ENCODE results near the gene SLC22A12. TPM values are rescaled to one million over a fixed set of nuclear protein-coding genes. Genes with fewer than 3 reads are reported as not detected.
A peak's percentile ranks its signal among the peaks of the same experiment; 100 is the strongest.

The SLC22A12 gene
- total RNA-seq, 1 donor from 2014 or later = not detected

DNA sequence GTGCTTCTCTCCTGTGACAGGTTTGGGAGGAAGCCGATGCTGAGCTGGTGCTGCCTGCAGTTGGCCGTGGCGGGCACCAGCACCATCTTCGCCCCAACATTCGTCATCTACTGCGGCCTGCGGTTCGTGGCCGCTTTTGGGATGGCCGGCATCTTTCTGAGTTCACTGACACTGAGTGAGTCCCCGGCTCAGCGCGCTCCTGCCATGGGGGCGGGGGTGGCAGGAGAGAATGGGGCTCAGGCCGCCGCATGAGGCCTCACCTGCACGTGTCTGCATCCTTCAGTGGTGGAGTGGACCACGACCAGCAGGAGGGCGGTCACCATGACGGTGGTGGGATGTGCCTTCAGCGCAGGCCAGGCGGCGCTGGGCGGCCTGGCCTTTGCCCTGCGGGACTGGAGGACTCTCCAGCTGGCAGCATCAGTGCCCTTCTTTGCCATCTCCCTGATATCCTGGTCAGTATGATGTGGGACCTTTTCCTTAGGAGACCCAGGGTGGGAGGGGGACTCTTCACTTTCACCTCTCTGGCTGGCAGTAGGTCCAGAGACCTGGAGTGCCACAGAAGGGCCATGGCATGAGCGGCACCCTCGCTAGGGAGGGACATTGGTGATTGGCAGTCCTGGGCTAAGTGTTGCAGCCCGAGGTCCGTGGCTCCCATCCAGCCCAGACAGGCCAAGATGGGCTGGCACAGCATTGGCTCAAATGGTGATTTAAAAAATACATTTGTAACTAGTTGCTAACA is 28.9 kb upstream of the SLC22A12 start:
- ATAC-seq (ENCODE audit: poor library complexity) = no peak
- intact Hi-C loops (cut with DNase I) = no loop called here
- DNase-seq = no peak

DNA sequence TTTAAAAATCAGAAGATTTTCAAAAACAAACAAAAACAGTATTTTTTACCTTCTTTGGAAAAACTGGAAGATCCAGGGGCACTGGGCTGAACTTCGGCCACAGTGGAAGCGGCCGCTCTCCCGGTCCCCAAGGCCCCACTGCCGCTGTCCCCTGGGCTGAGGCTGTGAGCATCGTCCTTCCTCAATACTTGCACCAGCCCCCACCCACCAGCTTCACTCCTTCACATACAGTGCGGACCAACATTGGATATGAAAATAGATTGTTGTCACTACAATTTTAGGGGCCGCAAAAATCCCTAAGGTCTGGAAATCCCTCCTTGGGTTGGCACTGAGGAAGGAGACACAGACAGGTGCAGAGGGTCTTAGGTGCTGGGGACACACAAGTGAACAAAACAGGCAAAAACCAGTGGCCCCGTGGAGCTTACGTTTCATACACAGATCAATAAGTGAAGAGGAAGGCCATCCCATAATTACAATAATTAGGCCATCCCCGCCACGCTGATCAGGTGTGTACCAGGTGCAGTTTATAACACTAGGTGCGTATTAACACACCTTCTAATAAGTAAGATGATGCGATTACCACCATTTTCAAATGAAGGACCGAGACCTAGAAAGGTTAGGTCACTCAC is 28.2 kb upstream of the SLC22A12 start:
- ATAC-seq (ENCODE audit: poor library complexity) (no peak), DNase-seq (no peak)
- intact Hi-C loops (cut with DNase I) = no loop called here

DNA sequence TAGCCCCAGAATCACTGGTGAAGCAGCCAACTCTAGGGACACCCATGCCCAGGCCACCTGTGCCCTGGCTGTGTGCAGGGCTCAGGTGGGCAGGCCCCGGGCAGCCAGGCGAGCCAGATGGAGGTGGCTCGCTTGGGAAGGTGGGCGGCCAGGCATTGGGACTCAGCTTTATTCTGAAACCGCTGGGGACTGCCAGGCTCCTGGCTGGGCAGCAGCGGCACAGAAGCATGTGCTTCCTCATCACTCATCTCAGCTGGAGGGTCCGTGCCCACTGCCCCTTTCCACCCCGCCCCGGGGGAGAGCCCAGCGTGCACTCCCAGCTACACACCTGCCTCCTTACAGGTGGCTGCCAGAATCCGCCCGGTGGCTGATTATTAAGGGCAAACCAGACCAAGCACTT is 27.1 kb upstream of the SLC22A12 start:
- ATAC-seq (ENCODE audit: poor library complexity) (no peak), DNase-seq (no peak)
- intact Hi-C loops (cut with DNase I) = no loop called here

DNA sequence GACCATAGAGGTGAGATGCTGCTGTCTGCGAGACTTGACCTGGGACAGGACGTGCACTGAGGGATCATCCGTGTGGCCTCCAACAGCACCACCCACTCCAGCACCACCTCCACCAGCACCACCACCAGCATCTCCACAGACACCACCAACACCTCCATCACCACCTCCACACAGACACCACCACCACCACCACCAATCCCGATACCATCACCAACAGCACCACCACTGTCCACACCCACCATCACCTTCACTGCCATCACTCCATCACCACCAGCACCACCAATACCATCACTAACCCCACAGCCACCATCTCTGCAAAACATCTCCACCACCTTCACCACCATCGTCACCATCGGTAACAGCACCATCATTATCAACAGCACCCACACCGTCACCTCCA is 26.6 kb upstream of the SLC22A12 start:
- intact Hi-C loops (cut with DNase I) = no loop called here
- DNase-seq (no peak), ATAC-seq (ENCODE audit: poor library complexity) (no peak)

DNA sequence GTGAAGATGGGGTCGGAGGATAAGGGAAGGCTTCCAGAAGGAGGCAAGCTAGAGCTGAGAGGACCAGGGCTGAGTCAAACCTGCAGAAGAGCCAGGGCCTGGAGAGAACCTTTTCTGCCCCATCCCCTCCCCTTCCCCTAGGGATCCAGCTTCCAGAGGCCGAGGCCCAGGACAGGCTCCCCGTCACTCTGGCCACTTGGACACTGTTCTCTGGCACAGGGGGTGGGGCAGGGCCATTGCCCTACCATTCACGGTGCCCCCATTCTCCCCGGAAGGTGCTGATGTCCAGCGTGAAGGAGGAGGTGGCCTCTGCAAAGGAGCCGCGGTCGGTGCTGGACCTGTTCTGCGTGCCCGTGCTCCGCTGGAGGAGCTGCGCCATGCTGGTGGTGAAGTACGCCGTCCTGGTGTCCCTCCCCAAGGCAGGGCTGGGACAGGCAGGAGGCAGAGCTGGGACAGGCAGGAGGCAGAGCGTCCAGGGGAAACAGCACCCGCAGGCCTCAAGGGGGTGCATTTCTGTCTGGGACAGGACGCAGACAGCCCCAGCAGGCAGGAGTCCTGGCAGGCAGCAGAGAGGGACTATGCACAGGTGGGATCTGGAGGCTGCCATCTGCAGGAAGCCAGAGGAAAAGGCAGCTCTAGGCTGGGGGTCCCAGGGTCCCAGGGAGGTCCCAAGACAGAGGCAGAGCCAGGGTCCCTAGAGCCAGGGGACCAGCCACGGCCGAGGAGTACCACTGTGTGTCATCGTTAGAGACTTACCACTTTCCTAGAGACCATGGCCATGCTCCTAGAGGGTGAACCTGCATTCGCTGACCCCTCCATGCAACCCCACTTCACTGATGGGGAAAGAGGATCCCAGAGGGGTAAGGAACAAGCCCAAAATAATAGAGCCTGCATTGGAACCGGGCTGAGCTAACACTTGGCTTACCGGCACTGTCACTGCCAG is 25.8 kb upstream of the SLC22A12 start:
- no peak for DNase-seq
- no peak for ATAC-seq (ENCODE audit: poor library complexity)
- intact Hi-C loops (cut with DNase I) = no loop called here

DNA sequence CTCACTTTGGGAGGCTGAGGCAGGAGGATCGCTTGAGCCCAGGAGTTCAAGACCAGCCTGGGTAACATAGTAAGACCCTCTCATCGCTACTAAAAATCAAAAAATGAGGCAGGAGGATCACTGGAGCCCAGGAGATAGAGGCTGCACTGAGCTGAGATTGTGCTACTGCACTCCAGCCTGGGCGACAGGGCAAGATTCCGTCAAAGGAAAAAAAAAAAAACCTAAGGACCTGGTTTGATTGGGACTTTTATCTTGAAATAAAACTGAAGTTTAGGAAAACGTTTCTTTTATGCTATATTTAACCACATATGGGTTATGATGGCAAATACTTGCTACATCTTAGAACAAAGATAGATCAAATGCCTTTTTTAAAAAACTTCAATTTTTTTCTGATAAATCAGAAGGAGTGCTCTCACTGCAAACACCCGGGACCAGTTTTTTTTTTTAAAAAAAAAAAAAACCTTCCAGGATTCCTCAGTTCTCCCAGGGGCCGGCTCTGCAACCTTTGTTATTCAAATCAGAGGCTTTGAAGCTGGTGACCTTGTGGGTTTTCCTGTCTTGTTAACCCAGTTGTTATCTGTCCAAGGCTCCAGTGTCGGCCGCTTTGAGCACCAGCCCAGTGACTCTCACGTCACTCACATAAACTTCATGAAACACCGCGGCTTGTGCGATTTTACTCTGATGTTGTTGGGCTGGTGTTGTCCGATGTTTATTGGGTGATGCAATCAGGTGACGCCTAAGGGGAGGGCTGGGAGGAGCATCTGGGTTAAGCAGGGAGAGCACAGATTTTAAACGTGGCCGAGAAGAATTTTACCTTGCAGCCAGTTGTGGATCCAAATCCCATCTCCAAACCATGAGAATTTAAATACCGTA is 24.7 kb upstream of the SLC22A12 start:
- peak; percentile 79 for ATAC-seq (ENCODE audit: poor library complexity)
- intact Hi-C loops (cut with DNase I) = no loop called here
- DNase-seq = no peak

DNA sequence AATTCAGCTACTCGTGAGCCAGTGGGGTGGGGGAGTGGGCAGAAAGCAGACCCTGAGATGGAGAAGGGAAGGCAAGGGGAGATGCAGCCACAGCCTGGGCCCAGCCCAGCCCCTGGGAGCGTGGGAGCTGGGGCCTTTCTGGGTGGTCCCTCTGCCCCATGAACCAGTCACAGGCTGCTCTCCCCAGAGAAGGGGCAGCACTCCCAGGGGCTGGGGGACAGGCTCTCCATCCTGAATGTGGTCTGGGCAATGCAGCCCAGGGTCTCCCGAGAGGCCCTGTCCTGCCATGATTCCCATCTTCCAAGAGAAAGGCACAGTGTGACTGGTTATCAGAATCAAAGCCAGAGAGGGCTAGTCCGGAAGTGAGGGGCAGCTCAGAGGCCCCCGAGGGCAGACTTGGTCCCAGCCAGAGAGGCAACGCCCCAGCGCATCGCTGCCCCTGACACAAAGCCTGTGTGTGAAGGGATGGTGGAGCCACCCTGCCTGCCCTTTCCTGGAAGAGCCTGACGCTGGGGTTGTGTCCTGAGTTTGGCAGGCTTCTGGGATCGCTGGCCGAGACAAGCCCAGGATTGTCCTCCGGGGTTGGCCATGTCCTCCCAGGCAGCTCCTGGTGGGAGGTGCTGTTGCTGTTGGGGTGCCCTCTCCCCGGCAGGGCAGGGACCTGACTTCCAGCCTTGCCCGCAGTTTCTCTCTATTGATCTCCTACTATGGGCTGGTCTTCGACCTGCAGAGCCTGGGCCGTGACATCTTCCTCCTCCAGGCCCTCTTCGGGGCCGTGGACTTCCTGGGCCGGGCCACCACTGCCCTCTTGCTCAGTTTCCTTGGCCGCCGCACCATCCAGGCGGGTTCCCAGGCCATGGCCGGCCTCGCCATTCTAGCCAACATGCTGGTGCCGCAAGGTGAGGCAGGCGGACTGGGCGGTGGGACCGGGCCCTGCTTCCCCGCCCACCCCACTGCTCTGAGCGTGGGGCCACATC is 23.8 kb upstream of the SLC22A12 start:
- ATAC-seq (ENCODE audit: poor library complexity) (peak; percentile 13), DNase-seq (no peak)
- intact Hi-C loops (cut with DNase I) = no loop called here

DNA sequence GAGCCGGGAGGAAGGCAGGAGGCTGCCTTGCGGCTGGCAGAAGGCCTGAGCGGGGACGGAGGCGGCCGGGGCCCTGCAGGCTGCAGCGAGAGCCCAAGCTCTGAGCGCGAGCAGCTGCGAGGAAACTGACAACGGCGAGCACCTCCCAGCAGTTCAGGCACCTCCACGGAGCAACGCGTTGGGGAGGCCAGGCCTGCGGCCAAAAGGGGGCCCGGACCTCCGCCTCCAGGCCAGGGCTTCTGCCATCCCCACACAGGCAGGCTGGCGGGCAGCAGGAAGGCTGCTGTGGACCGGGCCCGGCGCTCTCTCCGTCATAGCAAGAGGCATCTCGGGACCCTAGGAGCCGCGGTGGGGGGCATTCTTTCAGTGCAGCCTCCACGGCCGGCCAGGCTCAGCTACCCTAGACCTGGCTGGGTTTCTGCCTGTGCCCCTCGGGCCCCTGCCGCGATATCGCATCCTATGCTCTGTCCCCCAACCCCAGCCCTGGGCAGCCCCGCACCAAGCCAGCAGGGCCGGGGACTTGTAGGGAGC is 22.9 kb upstream of the SLC22A12 start:
- no peak for DNase-seq
- intact Hi-C loops (cut with DNase I) = no loop called here
- ATAC-seq (ENCODE audit: poor library complexity) = no peak

DNA sequence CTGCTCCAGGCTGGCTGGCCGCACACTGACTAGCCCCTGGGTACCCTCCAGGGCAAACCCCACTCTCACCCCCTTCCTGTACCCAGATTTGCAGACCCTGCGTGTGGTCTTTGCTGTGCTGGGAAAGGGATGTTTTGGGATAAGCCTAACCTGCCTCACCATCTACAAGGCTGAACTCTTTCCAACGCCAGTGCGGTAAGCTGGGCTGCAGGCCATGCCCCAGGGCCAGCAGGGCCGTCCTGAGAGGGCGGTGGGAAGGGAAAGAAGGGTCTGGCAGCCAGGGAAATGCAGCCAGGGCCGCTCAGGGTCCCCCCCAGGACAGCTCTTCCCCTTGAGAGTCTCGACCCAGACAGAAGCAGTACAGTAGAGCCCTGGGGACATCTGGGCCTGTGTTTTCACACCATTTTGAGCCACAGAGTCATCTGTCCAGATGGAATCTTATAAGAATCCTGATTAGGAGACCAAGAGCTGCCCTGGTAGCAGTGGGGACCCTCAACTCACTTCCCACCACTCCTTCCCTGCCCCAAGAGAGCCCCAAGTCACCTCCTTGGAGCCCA is 22.4 kb upstream of the SLC22A12 start:
- ATAC-seq (ENCODE audit: poor library complexity) (no peak), DNase-seq (no peak)
- intact Hi-C loops (cut with DNase I) = no loop called here

DNA sequence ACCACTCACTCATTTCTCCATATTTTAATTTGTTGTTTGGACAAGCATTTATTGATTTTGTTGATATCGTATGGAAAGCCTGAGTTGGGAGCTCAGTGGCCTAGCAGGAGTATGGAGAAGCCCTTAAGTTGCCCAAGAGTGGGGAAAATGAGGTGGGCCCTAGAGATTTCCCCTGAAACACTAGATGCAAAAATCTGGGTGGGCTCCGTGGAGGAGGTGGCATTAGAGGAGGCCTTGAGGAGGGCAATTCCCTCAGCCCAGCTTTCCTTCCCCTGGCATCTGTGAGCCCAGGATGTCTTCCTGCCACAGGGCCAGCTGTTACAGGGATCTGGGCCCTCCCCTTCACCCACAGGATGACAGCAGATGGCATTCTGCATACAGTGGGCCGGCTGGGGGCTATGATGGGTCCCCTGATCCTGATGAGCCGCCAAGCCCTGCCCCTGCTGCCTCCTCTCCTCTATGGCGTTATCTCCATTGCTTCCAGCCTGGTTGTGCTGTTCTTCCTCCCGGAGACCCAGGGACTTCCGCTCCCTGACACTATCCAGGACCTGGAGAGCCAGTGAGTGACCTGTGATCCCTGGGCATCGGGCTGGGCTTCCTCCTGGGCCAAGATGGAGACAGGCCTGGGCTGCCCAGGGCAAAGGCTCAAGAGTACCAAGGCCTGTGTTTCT is 21.6 kb upstream of the SLC22A12 start:
- no peak for DNase-seq

DNA sequence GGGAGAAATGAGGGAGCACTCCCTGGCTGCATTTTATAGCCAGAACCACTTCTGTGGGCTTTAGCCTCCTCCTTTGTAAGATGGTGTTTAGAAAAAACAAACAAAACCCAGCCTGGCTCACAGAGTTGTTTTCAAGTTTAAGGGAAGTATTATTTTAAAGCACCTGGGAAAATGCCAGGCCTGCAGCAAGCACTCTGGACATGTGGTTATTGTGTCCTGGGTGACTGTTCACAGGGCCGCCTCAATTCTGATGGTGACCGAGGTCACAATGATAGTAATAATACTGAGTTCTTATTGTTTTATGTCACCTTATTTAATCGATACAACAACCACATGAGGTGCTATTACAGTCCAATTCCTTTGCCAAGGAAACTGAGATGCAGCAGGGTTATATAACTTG is 20.7 kb upstream of the SLC22A12 start:
- DNase-seq (no peak), ATAC-seq (ENCODE audit: poor library complexity) (no peak)
- intact Hi-C loops (cut with DNase I) = no loop called here

More for the DNA sequence above, 21.6 kb upstream of the SLC22A12 start:
- intact Hi-C loops (cut with DNase I) = no loop called here
- no peak for ATAC-seq (ENCODE audit: poor library complexity)

DNA sequence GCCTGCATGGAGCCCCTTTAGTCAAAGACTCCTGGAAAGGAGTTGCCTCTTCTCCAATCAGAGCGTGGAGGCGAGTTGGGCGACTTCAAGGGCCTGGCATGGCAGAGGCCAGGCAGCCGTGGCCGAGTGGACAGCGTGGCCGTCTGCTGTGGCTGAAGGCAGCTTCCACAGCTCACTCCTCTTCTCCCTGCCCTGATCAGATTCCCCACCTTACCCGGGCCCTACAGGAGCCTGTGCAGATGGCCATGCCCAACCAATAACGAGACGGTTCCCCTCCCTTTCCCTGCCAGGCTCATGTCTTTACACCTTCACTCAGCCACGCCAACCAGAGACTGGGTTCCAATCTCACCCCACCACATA is 20.0 kb upstream of the SLC22A12 start:
- ATAC-seq (ENCODE audit: poor library complexity) (no peak), DNase-seq (no peak)
- intact Hi-C loops (cut with DNase I) = no loop called here

DNA sequence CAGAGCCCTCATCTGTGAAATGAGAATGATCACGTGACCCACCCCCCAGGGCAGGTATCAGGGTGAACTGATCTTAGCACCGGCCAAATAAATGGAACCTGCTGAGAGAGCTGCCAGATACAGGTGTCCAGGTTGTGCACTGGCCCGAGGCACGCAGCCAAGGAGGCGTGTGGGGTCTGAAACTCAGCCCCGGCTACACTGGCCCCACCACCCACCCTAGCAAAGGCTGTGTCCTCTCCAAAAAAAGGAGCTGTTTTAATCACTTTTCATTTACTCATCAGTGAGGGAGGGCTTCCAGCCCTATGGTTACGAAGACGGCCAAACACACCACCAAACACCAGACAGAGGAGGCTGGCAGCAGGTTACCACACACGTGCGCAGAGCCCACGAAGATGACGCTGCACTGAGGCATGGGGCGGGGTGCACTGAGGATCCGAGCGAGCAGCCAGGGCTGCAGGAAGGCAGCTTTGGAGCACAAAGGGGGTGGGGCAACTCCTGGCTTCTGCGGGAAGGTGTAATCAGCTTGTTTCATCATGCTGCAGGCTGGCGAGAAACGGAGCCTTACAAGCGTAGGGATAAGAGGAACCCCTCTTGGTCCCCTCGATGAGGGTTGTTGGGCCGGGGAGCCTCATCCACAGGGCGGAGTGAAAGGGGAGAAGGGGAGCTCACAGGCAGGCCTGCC is 19.5 kb upstream of the SLC22A12 start:
- ATAC-seq (ENCODE audit: poor library complexity) (no peak), DNase-seq (no peak)
- intact Hi-C loops (cut with DNase I) = no loop called here

DNA sequence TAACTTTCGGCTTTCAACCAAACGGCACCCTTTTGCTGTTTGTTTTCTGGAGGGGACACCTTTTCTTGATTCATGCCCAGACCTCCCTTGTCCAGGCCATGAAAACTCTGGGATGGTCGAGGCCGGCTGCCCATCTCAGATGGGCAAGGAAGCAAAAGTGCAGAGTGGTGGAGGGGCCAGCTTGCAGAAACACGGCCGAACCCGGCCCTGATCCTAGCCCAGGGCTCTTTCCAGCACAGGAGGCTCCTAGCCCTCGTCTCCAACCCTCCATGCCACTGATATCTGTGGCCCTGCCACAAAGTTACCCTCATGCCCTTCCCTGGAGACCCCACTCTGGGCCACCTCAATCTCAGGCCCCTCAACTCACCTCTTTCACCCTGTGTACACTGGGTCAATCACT is 18.9 kb upstream of the SLC22A12 start:
- intact Hi-C loops (cut with DNase I) = no loop called here
- ATAC-seq (ENCODE audit: poor library complexity) (no peak), DNase-seq (no peak)

DNA sequence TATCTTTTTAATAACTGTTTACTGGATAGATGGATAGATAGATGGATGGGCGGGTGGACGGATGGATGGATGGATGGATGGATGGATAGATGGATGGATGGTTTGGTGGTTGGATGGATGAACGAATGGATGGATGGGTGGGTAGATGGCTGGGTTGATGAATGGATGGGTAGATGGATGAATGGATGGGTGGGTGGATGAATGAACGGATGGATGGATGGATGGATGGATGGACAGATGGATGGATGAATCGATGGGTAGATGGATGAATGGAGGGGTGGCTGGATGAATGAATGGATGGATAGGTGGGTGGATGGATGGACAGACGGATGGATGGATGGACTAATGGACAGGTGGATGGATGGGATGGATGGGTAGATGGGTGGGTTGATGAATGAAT is 13.8 kb upstream of the SLC22A12 start:
- DNase-seq (no peak), ATAC-seq (ENCODE audit: poor library complexity) (no peak)
- intact Hi-C loops (cut with DNase I) = no loop called here

DNA sequence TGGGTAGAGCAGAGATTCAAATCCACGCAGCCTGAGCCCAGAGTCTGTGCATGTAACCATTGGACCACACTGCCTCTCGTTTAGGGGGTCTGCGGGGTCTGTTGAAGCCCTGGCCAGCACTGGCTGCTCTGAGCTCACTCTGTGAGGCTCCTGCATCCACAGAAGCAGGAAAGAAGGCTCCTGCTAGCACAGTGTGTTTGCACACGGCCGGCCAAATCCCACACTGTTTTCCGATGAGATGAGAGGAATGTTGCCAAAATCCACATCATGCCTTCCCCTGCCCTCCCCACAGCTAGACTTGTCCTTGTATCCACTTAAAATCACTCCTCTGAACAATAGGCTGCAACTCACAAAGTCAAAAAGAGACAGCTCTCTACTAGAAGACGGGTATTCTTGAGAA is 10.6 kb upstream of the SLC22A12 start:
- intact Hi-C loops (cut with DNase I) = no loop called here
- peak; percentile 12 for DNase-seq
- no peak for ATAC-seq (ENCODE audit: poor library complexity)

All from Right ventricle myocardium superior (tissue), 1 donor.